ENCODE results near the gene KRT7.

DNA sequence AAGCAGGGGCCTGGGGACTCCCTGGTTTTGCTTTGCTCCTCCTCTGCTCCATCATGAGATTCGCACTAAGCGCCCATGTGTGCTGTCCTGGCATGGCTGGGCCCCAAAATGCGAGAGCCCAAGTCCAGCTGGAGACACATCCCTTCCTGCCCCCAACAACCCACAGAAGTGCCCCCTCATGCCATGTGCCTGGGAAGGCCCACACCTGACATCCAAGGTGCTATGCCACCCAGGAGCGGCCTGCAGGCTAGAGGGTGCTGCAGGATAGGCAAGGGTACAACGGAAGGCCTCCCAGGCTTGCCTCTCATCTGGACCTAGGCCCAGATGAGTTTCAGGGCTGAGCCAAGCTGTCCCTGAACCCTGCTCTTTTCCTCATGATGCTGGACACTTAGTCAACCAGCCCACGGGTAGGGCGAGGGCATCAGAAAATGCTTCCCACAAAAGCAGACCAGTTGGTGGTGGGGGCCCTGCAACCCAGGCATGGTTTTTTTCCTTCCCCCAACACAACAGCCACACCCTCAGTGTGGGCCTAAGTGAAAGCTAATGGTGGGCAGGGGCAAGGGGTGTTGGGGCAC lies 28.0 kb upstream of the KRT7 start:
- TF ChIP-seq EZH2 (IDR thresholded peaks at IDR 0.05; ENCODE audit: borderline replicate concordance, low read depth, low read length, severe bottlenecking), result no peak
- TF ChIP-seq, protein P1, sequence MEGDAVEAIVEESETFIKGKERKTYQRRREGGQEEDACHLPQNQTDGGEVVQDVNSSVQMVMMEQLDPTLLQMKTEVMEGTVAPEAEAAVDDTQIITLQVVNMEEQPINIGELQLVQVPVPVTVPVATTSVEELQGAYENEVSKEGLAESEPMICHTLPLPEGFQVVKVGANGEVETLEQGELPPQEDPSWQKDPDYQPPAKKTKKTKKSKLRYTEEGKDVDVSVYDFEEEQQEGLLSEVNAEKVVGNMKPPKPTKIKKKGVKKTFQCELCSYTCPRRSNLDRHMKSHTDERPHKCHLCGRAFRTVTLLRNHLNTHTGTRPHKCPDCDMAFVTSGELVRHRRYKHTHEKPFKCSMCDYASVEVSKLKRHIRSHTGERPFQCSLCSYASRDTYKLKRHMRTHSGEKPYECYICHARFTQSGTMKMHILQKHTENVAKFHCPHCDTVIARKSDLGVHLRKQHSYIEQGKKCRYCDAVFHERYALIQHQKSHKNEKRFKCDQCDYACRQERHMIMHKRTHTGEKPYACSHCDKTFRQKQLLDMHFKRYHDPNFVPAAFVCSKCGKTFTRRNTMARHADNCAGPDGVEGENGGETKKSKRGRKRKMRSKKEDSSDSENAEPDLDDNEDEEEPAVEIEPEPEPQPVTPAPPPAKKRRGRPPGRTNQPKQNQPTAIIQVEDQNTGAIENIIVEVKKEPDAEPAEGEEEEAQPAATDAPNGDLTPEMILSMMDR (IDR thresholded peaks at IDR 0.05; ENCODE audit: extremely low read depth in 1 of 2, insufficient read depth in 1 of 2, low read depth in 1 of 2, low read length in 2 of 2), result no peak
- TF ChIP-seq JUN (IDR thresholded peaks at IDR 0.05; ENCODE audit: borderline replicate concordance, insufficient read depth, insufficient read length, low read depth), result no peak
- TF ChIP-seq POLR2A (IDR thresholded peaks at IDR 0.05; ENCODE audit: low read depth, low read length), result no peak
- TF ChIP-seq POLR2AphosphoS5 (IDR thresholded peaks at IDR 0.05; ENCODE audit: insufficient read depth, low read depth, low read length), result no peak
- TF ChIP-seq FOS (IDR thresholded peaks at IDR 0.05; ENCODE audit: borderline replicate concordance, insufficient read depth, low read length), result no peak
- TF ChIP-seq, protein P2, sequence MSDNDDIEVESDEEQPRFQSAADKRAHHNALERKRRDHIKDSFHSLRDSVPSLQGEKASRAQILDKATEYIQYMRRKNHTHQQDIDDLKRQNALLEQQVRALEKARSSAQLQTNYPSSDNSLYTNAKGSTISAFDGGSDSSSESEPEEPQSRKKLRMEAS (IDR thresholded peaks at IDR 0.05; ENCODE audit: insufficient read depth, insufficient read length), result no peak
- TF ChIP-seq MYC (IDR thresholded peaks at IDR 0.05; ENCODE audit: low read depth, low read length), result no peak
- no peak for TF ChIP-seq GATA2 (IDR thresholded peaks at IDR 0.05; ENCODE audit: insufficient read depth, insufficient read length, low read depth, low read length)
